Natural killer cell (primary cell): ENCODE data around the gene RPL35A. TPM values are rescaled to one million over a fixed set of nuclear protein-coding genes. Genes with fewer than 3 reads are reported as not detected.

Experiments
- ATAC-seq, 3 donors: fragments of 150-1000 bp in 2 of 3; fragments of 200-7000 bp in 1 of 3; cut with Tn5 transposase; 1 replicate in 1 of 3; 2 replicates in 2 of 3; pipeline ENCODE4 v1.10.0; 2021; ENCODE audit warnings: mild to moderate bottlenecking in 2 of 3, moderate library complexity in 2 of 3
- DNase-seq, 2 donors: peaks; one replicate each; pipeline versions ENCODE4 v3.0.0 to v3.0.0-alpha.2; 2013 to 2021; ENCODE audit warnings: mixed read lengths in 1 of 2
- H3K27ac ChIP-seq: one replicate; pipeline ENCODE4 v1.5.1; 2013; ENCODE audit warnings: mild to moderate bottlenecking, low read length
- H3K27me3 ChIP-seq: one replicate; pipeline ENCODE4 v1.6.1; 2013; ENCODE audit warnings: low read length; ENCODE audit not compliant: control insufficient read depth, insufficient read depth
- H3K36me3 ChIP-seq: one replicate; pipeline ENCODE4 v1.6.1; 2013; ENCODE audit warnings: low read length; ENCODE audit not compliant: control insufficient read depth, insufficient read depth
- H3K4me1 ChIP-seq: one replicate; pipeline ENCODE4 v1.6.1; 2013; ENCODE audit warnings: low read length; ENCODE audit not compliant: control insufficient read depth, insufficient read depth
- H3K4me3 ChIP-seq: one replicate; pipeline ENCODE4 v1.5.1; 2013; ENCODE audit warnings: low read length
- H3K9me3 ChIP-seq: one replicate; pipeline ENCODE4 v1.6.1; 2013; ENCODE audit warnings: low read length; ENCODE audit not compliant: control insufficient read depth, insufficient read depth
- H3K27ac Mint-ChIP-seq, 2 donors: one replicate each; pipeline ENCODE4 v1.8.0; 2022; ENCODE audit warnings: mild to moderate bottlenecking in 2 of 2, mixed read lengths in 2 of 2, moderate library complexity in 1 of 2
- H3K27me3 Mint-ChIP-seq, 2 donors: one replicate each; pipeline ENCODE4 v1.8.0; 2022; ENCODE audit warnings: low read depth in 2 of 2, mixed read lengths in 2 of 2
- H3K36me3 Mint-ChIP-seq: one replicate; pipeline ENCODE4 v1.8.0; 2022; ENCODE audit warnings: mixed read lengths
- H3K4me1 Mint-ChIP-seq, 2 donors: one replicate each; pipeline ENCODE4 v1.8.0; 2022; ENCODE audit warnings: mixed read lengths in 2 of 2
- H3K4me3 Mint-ChIP-seq: one replicate; pipeline ENCODE4 v1.8.0; 2022; ENCODE audit warnings: mild to moderate bottlenecking, moderate library complexity, mixed read lengths
- H3K9me3 Mint-ChIP-seq, 2 donors: one replicate each; pipeline ENCODE4 v1.8.0; 2022; ENCODE audit warnings: mixed read lengths in 2 of 2
- WGBS: methylation state at CpG from one replicate; pipeline ENCODE4 v1.1.7; 2013; ENCODE audit warnings: missing lambda C conversion rate; ENCODE audit not compliant: insufficient coverage; 5-methylcytosine and 5-hydroxymethylcytosine counted together
- intact Hi-C: fragments of 100-400 bp; cut with micrococcal nuclease; formaldehyde crosslinking; loops from one replicate; pipeline ENCODE4 v1.14.2; 2022
- total RNA-seq, 4 donors: library from RNA; stranded (reverse); fragments of 120-200 nt in 1 of 4; gene quantifications; one replicate each; pipeline versions ENCODE4 v1.2.3 to v1.2.4, GENCODE V29; 2013 to 2022
- TF ChIP-seq, protein P1 (sequence below): fragments of 200-600 bp; IDR thresholded peaks from one replicate; pipeline ENCODE4 v1.8.0; 2022; ENCODE audit warnings: antibody characterized with exemption

Gene RPL35A
- total RNA-seq, 3 donors from 2014 or later (not counting 1 experiment from before 2014, with no cell fraction given), result 693 to 869 (median 848) TPM

DNA sequence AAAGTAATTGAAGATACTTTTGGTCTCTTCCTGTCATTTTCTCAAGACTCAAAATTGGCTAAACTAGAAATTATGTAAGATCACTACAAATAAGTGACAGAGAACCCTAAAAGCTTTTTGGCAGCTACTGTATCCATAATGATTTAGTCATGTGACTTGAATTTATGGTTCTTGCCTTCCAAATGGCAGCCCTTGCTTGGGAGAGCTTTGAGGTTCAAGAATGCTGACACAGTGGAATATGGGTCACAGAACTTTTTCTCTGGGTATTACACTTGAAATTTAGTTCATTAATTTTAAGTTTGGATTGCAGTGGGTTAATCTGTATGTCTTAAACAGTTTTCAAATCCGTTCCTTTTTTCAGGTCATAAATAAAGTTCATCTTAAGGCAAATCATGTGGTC, 24.0 kb downstream of the RPL35A start:
- H3K4me3 Mint-ChIP-seq, result no peak overlapping the region
- intact Hi-C loops, result no loop called here
- ATAC-seq, result no peak

DNA sequence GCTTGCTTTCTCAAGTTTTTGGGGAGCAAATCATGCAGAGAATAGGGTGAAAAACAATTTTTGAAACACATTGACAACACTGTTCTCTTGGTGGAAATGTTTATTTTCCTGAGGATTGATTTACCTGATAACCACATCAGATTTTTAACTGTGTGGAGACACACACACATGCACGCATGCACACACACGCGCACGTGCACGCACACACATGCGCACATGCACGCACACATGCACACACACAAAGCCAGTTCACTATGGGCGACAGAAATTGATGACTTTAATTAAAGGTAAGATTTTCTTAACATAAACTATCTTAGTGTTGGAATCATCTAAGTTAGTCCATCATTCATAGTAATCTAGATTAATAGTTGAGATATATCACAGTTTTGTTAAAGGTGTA, 25.3 kb downstream of the RPL35A start:
- no peaks in the 10 kb centered on the region for H3K4me1 Mint-ChIP-seq
- Histone ChIP-seq H3K4me3 (no peak overlapping the region), H3K36me3 (no peaks in the 10 kb centered on the region), H3K9me3 (no peaks in the 10 kb centered on the region), H3K27ac (no peak overlapping the region), H3K4me1 (no peaks in the 10 kb centered on the region), H3K27me3 (no peaks in the 10 kb centered on the region)
- peaks cover 8% of the 10 kb centered on the region for H3K36me3 Mint-ChIP-seq
- H3K9me3 Mint-ChIP-seq, result no peaks in the 10 kb centered on the region
- H3K4me3 Mint-ChIP-seq, result no peak overlapping the region
- peaks cover 0 to 4% of the 10 kb centered on the region in 2 donors for H3K27me3 Mint-ChIP-seq
- DNase-seq, result no peak
- 90% methylated on average over 7 of the region's 8 CpGs for WGBS
- no peak for ATAC-seq
- H3K27ac Mint-ChIP-seq, result no peak overlapping the region
- TF ChIP-seq, protein P1, sequence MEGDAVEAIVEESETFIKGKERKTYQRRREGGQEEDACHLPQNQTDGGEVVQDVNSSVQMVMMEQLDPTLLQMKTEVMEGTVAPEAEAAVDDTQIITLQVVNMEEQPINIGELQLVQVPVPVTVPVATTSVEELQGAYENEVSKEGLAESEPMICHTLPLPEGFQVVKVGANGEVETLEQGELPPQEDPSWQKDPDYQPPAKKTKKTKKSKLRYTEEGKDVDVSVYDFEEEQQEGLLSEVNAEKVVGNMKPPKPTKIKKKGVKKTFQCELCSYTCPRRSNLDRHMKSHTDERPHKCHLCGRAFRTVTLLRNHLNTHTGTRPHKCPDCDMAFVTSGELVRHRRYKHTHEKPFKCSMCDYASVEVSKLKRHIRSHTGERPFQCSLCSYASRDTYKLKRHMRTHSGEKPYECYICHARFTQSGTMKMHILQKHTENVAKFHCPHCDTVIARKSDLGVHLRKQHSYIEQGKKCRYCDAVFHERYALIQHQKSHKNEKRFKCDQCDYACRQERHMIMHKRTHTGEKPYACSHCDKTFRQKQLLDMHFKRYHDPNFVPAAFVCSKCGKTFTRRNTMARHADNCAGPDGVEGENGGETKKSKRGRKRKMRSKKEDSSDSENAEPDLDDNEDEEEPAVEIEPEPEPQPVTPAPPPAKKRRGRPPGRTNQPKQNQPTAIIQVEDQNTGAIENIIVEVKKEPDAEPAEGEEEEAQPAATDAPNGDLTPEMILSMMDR, result no peak
- intact Hi-C loops, result no loop called here

More for the DNA sequence above, 24.0 kb downstream of the RPL35A start:
- Mint-ChIP-seq H3K4me1 (no peaks in the 10 kb centered on the region), H3K9me3 (no peaks in the 10 kb centered on the region), H3K27me3 (peaks cover 0 to 4% of the 10 kb centered on the region in 2 donors), H3K36me3 (peaks cover 8% of the 10 kb centered on the region), H3K27ac (no peak overlapping the region)
- no peaks in the 10 kb centered on the region for H3K27me3 ChIP-seq
- no peaks in the 10 kb centered on the region for H3K36me3 ChIP-seq
- no peak overlapping the region for H3K4me3 ChIP-seq
- H3K9me3 ChIP-seq, result no peaks in the 10 kb centered on the region
- TF ChIP-seq, protein P1, result no peak
- 88% methylated on average over 1 of the region's 1 CpG for WGBS
- no peak for DNase-seq
- H3K27ac ChIP-seq, result no peak overlapping the region
- no peaks in the 10 kb centered on the region for H3K4me1 ChIP-seq

DNA sequence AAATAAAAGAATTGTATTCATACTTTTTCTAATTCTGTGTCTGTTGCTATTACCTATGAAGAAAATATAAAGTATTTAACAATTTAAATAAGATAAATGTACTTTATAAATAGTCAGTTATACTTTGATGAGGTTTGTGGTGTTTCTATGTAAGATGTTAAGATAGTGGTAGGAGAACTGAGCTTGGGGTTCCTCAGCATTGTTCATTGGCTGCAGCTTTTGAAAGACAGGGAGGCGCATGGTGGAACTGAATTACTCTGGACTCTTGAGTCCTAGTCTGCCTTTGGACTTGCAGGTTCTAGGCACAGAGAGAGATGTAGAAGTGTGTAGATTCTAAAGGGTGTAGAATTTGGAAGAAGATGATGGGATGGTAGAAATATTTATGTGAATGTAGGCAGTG, 33.1 kb downstream of the RPL35A start:
- Histone ChIP-seq H3K27ac (no peak overlapping the region), H3K36me3 (no peaks in the 10 kb centered on the region), H3K4me1 (no peaks in the 10 kb centered on the region), H3K9me3 (no peaks in the 10 kb centered on the region), H3K27me3 (no peaks in the 10 kb centered on the region), H3K4me3 (no peak overlapping the region)
- H3K27ac Mint-ChIP-seq, result no peak overlapping the region
- H3K9me3 Mint-ChIP-seq, result no peaks in the 10 kb centered on the region
- WGBS, result 75% methylated on average over 1 of the region's 1 CpG
- H3K4me1 Mint-ChIP-seq, result no peaks in the 10 kb centered on the region
- no peak overlapping the region for H3K4me3 Mint-ChIP-seq
- intact Hi-C loops, result no loop called here
- H3K27me3 Mint-ChIP-seq, result no peaks in the 10 kb centered on the region
- ATAC-seq (no peak), DNase-seq (no peak)
- TF ChIP-seq, protein P1, result no peak
- no peaks in the 10 kb centered on the region for H3K36me3 Mint-ChIP-seq

DNA sequence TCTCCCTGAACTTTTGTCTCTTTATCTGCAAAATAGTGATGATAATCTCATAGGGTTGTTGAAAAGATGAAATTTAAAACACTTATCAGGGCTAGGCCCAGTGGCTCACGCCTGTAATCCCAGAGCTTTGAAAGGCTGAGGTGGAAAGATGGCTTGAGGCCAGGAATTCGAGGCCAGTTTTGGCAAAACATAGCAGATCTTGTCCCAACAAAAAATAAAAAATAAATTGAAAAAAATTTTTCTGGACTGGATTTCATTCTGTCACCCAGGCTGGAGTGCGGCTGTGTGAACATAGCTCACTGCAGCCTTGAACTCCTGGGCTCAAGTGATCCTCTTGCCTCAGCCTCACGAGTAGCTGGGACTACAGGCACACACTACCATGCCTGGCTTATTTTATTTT, 39.7 kb downstream of the RPL35A start:
- ATAC-seq, result no peak
- H3K4me1 ChIP-seq, result no peaks in the 10 kb centered on the region
- intact Hi-C loops, result no loop called here
- H3K9me3 ChIP-seq, result no peaks in the 10 kb centered on the region
- no peak for DNase-seq
- Mint-ChIP-seq H3K27ac (no peak overlapping the region), H3K27me3 (no peaks in the 10 kb centered on the region), H3K4me3 (no peak overlapping the region), H3K4me1 (no peaks in the 10 kb centered on the region), H3K9me3 (no peaks in the 10 kb centered on the region), H3K36me3 (no peaks in the 10 kb centered on the region)
- H3K27me3 ChIP-seq, result no peaks in the 10 kb centered on the region
- WGBS, result 92% methylated on average over 3 of the region's 4 CpGs
- no peak overlapping the region for H3K27ac ChIP-seq
- H3K4me3 ChIP-seq, result no peak overlapping the region
- TF ChIP-seq, protein P1, result no peak
- no peaks in the 10 kb centered on the region for H3K36me3 ChIP-seq
